GM12864 (cell line): ENCODE data around the gene CENPA.

Experiments
- DNase-seq: peaks from one replicate; pipeline ENCODE4 v3.0.0-alpha.2; 2011; ENCODE audit warnings: low read depth
- H3K4me3 ChIP-seq: 2 replicates; pipeline ENCODE4 v1.5.1; 2011; ENCODE audit warnings: mild to moderate bottlenecking, low read depth, low read length, control low read depth
- TF ChIP-seq, protein P1 (sequence below): IDR thresholded peaks from 2 replicates; pipeline ENCODE4 v1.5.1; 2011; ENCODE audit warnings: low read depth, mild to moderate bottlenecking, moderate library complexity, low read length, control low read depth, inconsistent platforms; ENCODE audit errors: missing control alignments

Gene CENPA

DNA sequence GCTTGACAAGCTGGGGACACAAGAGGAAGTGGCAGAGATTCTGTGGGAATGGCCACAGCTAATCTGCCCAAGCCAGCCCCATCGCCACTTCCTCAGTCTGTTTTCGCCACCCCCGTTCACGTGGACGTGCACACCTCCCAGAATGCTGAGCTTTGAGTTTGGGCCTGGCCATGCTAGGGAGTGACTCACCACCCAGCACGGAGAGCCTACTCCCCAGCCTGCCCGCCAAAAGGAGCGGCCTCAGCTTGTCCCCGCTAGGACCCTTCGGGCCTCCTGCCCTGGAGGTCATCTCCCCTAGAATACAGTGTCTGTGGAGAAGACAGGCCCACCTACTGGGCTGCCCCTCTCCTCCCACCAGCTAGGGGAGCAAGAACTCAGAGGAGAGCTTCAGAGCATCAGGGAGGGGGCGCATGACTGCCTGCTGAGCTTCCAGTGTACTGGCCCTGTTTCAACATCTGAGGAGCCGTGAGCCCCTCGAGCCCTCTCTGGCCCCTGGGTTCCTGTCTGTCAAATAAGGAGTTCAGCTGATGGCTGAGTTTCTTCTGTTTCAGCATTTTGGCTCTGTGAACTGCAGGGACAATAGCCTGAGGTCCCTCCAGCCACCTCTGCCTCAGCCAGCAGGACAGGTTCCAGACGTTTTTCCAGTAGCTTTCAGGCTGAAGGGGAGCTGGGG, 16.6 kb upstream of the CENPA start:
- TF ChIP-seq, protein P1, sequence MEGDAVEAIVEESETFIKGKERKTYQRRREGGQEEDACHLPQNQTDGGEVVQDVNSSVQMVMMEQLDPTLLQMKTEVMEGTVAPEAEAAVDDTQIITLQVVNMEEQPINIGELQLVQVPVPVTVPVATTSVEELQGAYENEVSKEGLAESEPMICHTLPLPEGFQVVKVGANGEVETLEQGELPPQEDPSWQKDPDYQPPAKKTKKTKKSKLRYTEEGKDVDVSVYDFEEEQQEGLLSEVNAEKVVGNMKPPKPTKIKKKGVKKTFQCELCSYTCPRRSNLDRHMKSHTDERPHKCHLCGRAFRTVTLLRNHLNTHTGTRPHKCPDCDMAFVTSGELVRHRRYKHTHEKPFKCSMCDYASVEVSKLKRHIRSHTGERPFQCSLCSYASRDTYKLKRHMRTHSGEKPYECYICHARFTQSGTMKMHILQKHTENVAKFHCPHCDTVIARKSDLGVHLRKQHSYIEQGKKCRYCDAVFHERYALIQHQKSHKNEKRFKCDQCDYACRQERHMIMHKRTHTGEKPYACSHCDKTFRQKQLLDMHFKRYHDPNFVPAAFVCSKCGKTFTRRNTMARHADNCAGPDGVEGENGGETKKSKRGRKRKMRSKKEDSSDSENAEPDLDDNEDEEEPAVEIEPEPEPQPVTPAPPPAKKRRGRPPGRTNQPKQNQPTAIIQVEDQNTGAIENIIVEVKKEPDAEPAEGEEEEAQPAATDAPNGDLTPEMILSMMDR = no peak
- DNase-seq = no peak
- H3K4me3 ChIP-seq = no peak overlapping the region

- H3K4me3 ChIP-seq = no peak overlapping the region
- no peak for DNase-seq
Observed at GRCh38 chr2:26770986-26771586, 14.8 kb upstream of the CENPA start.

DNA sequence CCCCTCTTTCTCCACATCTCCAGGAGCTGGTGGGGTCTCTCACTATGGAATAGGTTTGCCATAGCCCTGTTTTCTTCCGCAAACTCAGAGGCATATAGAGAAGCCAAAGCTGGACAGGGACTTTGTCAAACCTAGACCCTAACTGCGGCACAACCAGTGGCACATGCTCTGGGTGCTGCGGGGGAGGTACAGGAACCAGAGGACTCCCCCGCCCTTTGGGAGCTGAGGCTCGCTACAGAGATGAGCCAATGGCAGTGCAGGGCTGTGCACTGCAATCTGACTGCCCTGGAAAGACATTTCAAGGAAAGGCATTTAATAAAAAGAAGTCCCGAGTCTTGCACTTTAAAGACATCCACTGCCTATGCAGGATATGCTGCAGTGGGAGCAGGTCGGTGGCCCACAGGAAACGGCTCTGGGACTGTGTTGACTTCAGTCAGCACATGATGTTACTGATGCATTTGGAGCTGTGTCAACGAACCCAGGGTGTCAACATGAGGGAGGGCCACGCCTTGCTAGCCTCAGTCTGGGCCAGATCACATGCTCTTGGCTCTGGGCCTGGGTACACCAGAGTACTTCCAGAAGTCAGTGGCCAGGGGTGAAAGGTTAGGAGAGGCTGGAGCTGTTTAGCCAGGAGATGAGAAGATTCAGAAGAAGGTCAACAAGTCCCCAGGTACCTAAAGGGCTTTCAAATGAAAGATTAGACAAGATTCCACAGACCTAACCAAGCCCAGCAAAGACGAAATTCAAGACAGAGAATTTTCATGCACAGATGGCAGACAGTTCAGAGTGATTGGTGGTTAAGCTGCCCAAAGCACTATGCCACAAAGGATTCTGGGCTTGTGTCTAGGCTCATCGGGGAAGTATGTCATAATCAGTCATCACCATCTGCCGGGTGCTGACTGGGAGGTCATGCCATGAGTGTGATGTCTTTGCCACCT, 13.5 kb upstream of the CENPA start:
- no peak overlapping the region for H3K4me3 ChIP-seq
- TF ChIP-seq, protein P1 = no peak
- DNase-seq = no peak

More at GRCh38 chr2:26770986-26771586, 14.8 kb upstream of the CENPA start:
- TF ChIP-seq, protein P1 = peak; percentile 62

GRCh38 chr2:26776195-26776800, 9.6 kb upstream of the CENPA start:
- DNase-seq = no peak
- H3K4me3 ChIP-seq = no peak overlapping the region
- TF ChIP-seq, protein P1 = no peak

GRCh38 chr2:26778098-26778497, 7.8 kb upstream of the CENPA start:
- TF ChIP-seq, protein P1 = no peak
- H3K4me3 ChIP-seq = no peak overlapping the region
- no peak for DNase-seq

GRCh38 chr2:26778507-26778906, 7.3 kb upstream of the CENPA start:
- TF ChIP-seq, protein P1 = no peak
- DNase-seq = no peak
- no peak overlapping the region for H3K4me3 ChIP-seq
